OCI-LY1 (cell line): Measurements from ENCODE around the gene TOMM22.

Source experiments
- H2AFZ ChIP-seq: fragments of 200-600 bp; sonication (generic), shearing (Covaris generic); 2 replicates; pipeline ENCODE4 v1.6.0; 2014; ENCODE audit warnings: antibody characterized with exemption, mild to moderate bottlenecking, low read length
- H3F3A ChIP-seq: fragments of 200-600 bp; sonication (generic), shearing (Covaris generic); 2 replicates; pipeline ENCODE4 v1.6.0; 2014; ENCODE audit warnings: mild to moderate bottlenecking, antibody characterized with exemption, low read length, moderate library complexity; ENCODE audit not compliant: insufficient read depth
- H3K27ac ChIP-seq: fragments of 200-600 bp; sonication (generic); 2 replicates; pipeline ENCODE4 v1.5.1; 2014; ENCODE audit warnings: low read length, mixed run types, mild to moderate bottlenecking, low read depth; ENCODE audit not compliant: poor library complexity, severe bottlenecking
- H3K27me3 ChIP-seq: fragments of 200-600 bp; sonication (generic); 2 replicates; pipeline ENCODE4 v1.6.0; 2014; ENCODE audit warnings: antibody characterized with exemption, mild to moderate bottlenecking, low read length, moderate library complexity; ENCODE audit not compliant: insufficient read depth
- H3K36me3 ChIP-seq: fragments of 200-600 bp; sonication (generic); 2 replicates; pipeline ENCODE4 v1.6.1; 2014; ENCODE audit warnings: mild to moderate bottlenecking, antibody characterized with exemption, low read length, moderate library complexity, mixed read lengths; ENCODE audit not compliant: insufficient read depth
- H3K4me1 ChIP-seq: fragments of 200-600 bp; sonication (generic); 2 replicates; pipeline ENCODE4 v1.5.1; 2014; ENCODE audit warnings: mild to moderate bottlenecking, low read length, moderate library complexity; ENCODE audit not compliant: insufficient read depth, severe bottlenecking
- H3K4me2 ChIP-seq: fragments of 200-600 bp; sonication (generic), shearing (Covaris generic); 2 replicates; pipeline ENCODE4 v1.6.1; 2014; ENCODE audit warnings: low read length
- H3K4me3 ChIP-seq: fragments of 200-600 bp; sonication (generic); 2 replicates; pipeline ENCODE4 v1.5.1; 2014; ENCODE audit warnings: low read length, low read depth, mild to moderate bottlenecking, mixed read lengths; ENCODE audit not compliant: poor library complexity, severe bottlenecking
- H3K79me2 ChIP-seq: fragments of 200-600 bp; shearing (Covaris generic); 2 replicates; pipeline ENCODE4 v1.6.1; 2016; ENCODE audit warnings: mixed run types, low read length, mixed read lengths; ENCODE audit not compliant: insufficient read depth
- H3K9ac ChIP-seq: fragments of 200-600 bp; sonication (generic), shearing (Covaris generic); 2 replicates; pipeline ENCODE4 v1.6.1; 2014; ENCODE audit warnings: mild to moderate bottlenecking, low read length, mixed read lengths
- H3K9me2 ChIP-seq: fragments of 200-600 bp; sonication (generic), shearing (Covaris generic); 2 replicates; pipeline ENCODE4 v1.6.1; 2014; ENCODE audit warnings: low read depth, mild to moderate bottlenecking, low read length, mixed read lengths
- H3K9me3 ChIP-seq: fragments of 200-600 bp; shearing (Covaris generic); 2 replicates; pipeline ENCODE4 v1.6.1; 2014; ENCODE audit warnings: low read length, mixed read lengths
- H4K20me1 ChIP-seq: fragments of 200-600 bp; sonication (generic), shearing (Covaris generic); 2 replicates; pipeline ENCODE4 v1.6.0; 2016; ENCODE audit warnings: mild to moderate bottlenecking, low read length; ENCODE audit not compliant: insufficient read depth
- CTCF ChIP-seq: fragments of 200-600 bp; sonication (generic), shearing (Covaris generic); IDR thresholded peaks from 2 replicates; pipeline ENCODE4 v1.5.1; 2017; ENCODE audit warnings: mild to moderate bottlenecking, antibody characterized with exemption, low read length, moderate library complexity, mixed read lengths
- EZH2 ChIP-seq: fragments of 200-600 bp; sonication (generic), shearing (Covaris generic); IDR thresholded peaks from 2 replicates; pipeline ENCODE4 v1.8.0; 2017; ENCODE audit warnings: borderline replicate concordance, mixed run types, mild to moderate bottlenecking, antibody characterized with exemption, low read length, moderate library complexity, mixed read lengths

The TOMM22 gene

GRCh38 chr22:38725900-38726655, 44.3 kb downstream of the TOMM22 start:
- Histone ChIP-seq H3K4me1 (no peaks in the 10 kb centered on the region), H3K27me3 (no peaks in the 10 kb centered on the region), H3K9me2 (no peaks in the 10 kb centered on the region), H3F3A (no peaks in the 10 kb centered on the region), H3K4me2 (no peak overlapping the region), H3K27ac (no peak overlapping the region), H2AFZ (no peak overlapping the region), H3K4me3 (no peak overlapping the region), H4K20me1 (no peaks in the 10 kb centered on the region), H3K9ac (no peak overlapping the region), H3K36me3 (peaks cover 83% of the 10 kb centered on the region), H3K79me2 (no peaks in the 10 kb centered on the region), H3K9me3 (no peaks in the 10 kb centered on the region)
- TF ChIP-seq CTCF (no peak), EZH2 (no peak)

GRCh38 chr22:38727123-38727522, 45.4 kb downstream of the TOMM22 start:
- Histone ChIP-seq H3K9me3 (no peaks in the 10 kb centered on the region), H3K27ac (no peak overlapping the region), H3K9me2 (no peaks in the 10 kb centered on the region), H3K4me1 (no peaks in the 10 kb centered on the region), H3F3A (no peaks in the 10 kb centered on the region), H3K79me2 (no peaks in the 10 kb centered on the region), H3K27me3 (no peaks in the 10 kb centered on the region), H3K4me3 (no peak overlapping the region), H4K20me1 (no peaks in the 10 kb centered on the region), H3K36me3 (peaks cover 86% of the 10 kb centered on the region), H2AFZ (no peak overlapping the region), H3K4me2 (no peak overlapping the region), H3K9ac (no peak overlapping the region)
- TF ChIP-seq EZH2 (no peak), CTCF (no peak)

- Histone ChIP-seq H3K4me2 (no peak overlapping the region), H3K4me1 (no peaks in the 10 kb centered on the region), H3K9me2 (no peaks in the 10 kb centered on the region), H4K20me1 (no peaks in the 10 kb centered on the region), H3K36me3 (peaks cover 84% of the 10 kb centered on the region), H3K27me3 (no peaks in the 10 kb centered on the region), H3K9ac (no peak overlapping the region), H3K4me3 (no peak overlapping the region), H3K27ac (no peak overlapping the region), H3K79me2 (no peaks in the 10 kb centered on the region), H3F3A (no peaks in the 10 kb centered on the region), H2AFZ (no peak overlapping the region), H3K9me3 (no peaks in the 10 kb centered on the region)
- no peak for TF ChIP-seq EZH2
- no peak for TF ChIP-seq CTCF
These were observed 46.0 kb downstream of the TOMM22 start for GRCh38 chr22:38727530-38728451.
